MCF 10A (cell line): ENCODE results near the gene ASTL. TPM values are rescaled to one million over a fixed set of nuclear protein-coding genes. Genes with fewer than 3 reads are reported as not detected.

Experiments used
- BruUV-seq: library from RNA; stranded (reverse); fragments of 400-500 nt; replicated peaks from 2 replicates; lab custom pipeline; 2021; lab: Mats Ljungman, UMichigan
- CTCF ChIA-PET: fragments of 300-600 bp; sonication (Branson Sonifier 250); formaldehyde crosslinking; extraction: SDS; loops from one replicate; lab custom pipeline; 2021; ENCODE audit warnings: antibody characterized with exemption, inconsistent platforms; lab: Yijun Ruan, JAX
- POLR2A ChIA-PET: fragments of 300-600, 350-650 bp; sonication (Branson Sonifier 250); formaldehyde crosslinking; extraction: SDS; loops from one replicate; lab custom pipeline; 2020; ENCODE audit warnings: antibody characterized with exemption, inconsistent platforms; lab: Yijun Ruan, JAX
- DNase-seq: peaks from one replicate; pipeline ENCODE4 v3.0.0-alpha.2; 2018; ENCODE audit not compliant: unreplicated experiment
- H3K27ac Mint-ChIP-seq: one replicate; pipeline ENCODE4 v1.8.0; 2022; ENCODE audit warnings: mild to moderate bottlenecking, low read depth, mixed read lengths; ENCODE audit not compliant: unreplicated experiment
- H3K27me3 Mint-ChIP-seq: one replicate; pipeline ENCODE4 v1.8.0; 2022; ENCODE audit warnings: mixed read lengths; ENCODE audit not compliant: insufficient read depth, unreplicated experiment
- H3K36me3 Mint-ChIP-seq: one replicate; pipeline ENCODE4 v1.8.0; 2022; ENCODE audit warnings: mild to moderate bottlenecking, moderate library complexity, mixed read lengths; ENCODE audit not compliant: insufficient read depth, unreplicated experiment
- H3K4me1 Mint-ChIP-seq: one replicate; pipeline ENCODE4 v1.8.0; 2022; ENCODE audit warnings: mixed read lengths; ENCODE audit not compliant: insufficient read depth, unreplicated experiment
- H3K4me3 Mint-ChIP-seq: one replicate; pipeline ENCODE4 v1.8.0; 2022; ENCODE audit warnings: mild to moderate bottlenecking, moderate library complexity, mixed read lengths; ENCODE audit not compliant: unreplicated experiment
- H3K9me3 Mint-ChIP-seq: one replicate; pipeline ENCODE4 v1.8.0; 2022; ENCODE audit warnings: mixed read lengths; ENCODE audit not compliant: unreplicated experiment
- CTCF ChIP-seq: fragments of 200-600 bp; IDR thresholded peaks from one replicate; pipeline ENCODE4 v1.8.0; 2022; ENCODE audit warnings: antibody characterized with exemption, mild to moderate bottlenecking; ENCODE audit not compliant: unreplicated experiment
- intact Hi-C: fragments of 100-400 bp; cut with micrococcal nuclease; formaldehyde crosslinking; loops from 2 replicates; pipeline ENCODE4 v1.14.1; 2022
- total RNA-seq: library from RNA; stranded (reverse); gene quantifications from 2 replicates; pipeline ENCODE4 v1.2.3, GENCODE V29; 2022

ASTL gene
- total RNA-seq, 1 experiment from 2014 or later, result not detected

DNA sequence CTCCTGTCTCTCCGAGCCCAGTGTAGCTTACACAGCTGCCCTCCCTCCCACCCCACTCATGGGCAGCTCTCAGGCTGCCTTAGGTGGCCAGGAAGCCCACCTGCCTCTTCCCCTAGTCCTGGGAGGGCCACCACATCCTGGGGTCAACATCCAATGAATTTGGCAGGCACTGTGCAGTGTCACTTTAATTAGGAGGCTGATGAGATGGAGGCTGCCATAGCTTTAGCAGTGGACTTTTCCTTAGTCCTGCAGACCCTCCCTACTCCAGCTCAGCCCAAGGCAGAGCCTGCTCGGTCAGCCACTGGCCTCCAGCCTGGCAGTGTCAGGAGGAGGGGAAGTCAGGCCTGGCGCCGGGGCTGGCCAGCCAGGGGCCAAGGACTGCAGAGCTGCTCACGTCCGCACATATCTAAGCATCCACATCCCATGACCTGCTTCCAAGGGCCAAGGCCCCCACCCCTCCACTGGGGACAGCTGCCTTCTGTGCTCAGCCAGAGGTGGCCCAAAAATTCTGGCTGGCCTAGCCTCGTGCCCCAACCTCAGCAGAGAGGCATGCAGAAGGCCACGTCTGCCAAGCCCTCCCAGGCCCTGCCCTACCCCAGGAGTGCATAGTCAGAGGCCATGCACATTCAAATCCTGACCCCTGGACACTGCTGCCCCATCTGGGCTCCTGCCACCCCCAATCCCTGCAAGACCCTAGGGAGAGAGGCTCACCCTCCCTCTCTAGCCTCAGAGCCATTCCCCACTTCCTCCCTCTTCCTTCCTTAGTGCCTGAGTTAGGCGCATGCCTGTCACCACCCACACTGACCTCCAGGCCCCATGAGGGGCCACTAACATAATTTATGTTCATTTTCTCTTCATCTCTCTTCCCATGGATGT is 55.0 kb downstream of the ASTL start:
- H3K4me3 Mint-ChIP-seq, result no peak overlapping the region
- DNase-seq, result no peak
- H3K9me3 Mint-ChIP-seq, result no peaks in the 10 kb centered on the region
- H3K4me1 Mint-ChIP-seq, result no peaks in the 10 kb centered on the region
- no peak for TF ChIP-seq CTCF
- no peak overlapping the region for H3K27ac Mint-ChIP-seq
- ChIA-PET CTCF (interaction anchor here (0.5 to 0.7 kb wide), 2 partner anchors 10 to 61 kb away, joined by 3 read pairs; no protein-coding TSS in a partner anchor), POLR2A (no interaction called here)
- H3K27me3 Mint-ChIP-seq, result peaks cover 25% of the 10 kb centered on the region
- H3K36me3 Mint-ChIP-seq, result no peaks in the 10 kb centered on the region
- intact Hi-C loops, result no loop called here
- BruUV-seq, result no TSS peak

- BruUV-seq, result no TSS peak
- ChIA-PET CTCF (interaction anchor here (0.5 to 0.7 kb wide), 2 partner anchors 9 to 60 kb away, joined by 3 read pairs; no protein-coding TSS in a partner anchor), POLR2A (interaction anchor here (0.6 kb wide), 1 partner anchor 17 kb away, joined by 3 read pairs; no protein-coding TSS in a partner anchor)
- intact Hi-C loops, result no loop called here
- Mint-ChIP-seq H3K9me3 (no peaks in the 10 kb centered on the region), H3K4me1 (no peaks in the 10 kb centered on the region), H3K27ac (no peak overlapping the region), H3K27me3 (peaks cover 25% of the 10 kb centered on the region), H3K4me3 (no peak overlapping the region), H3K36me3 (no peaks in the 10 kb centered on the region)
- no peak for TF ChIP-seq CTCF
- DNase-seq, result no peak
Measured at GRCh38 chr2:96082211-96083063, 55.9 kb downstream of the ASTL start.

GRCh38 chr2:96081042-96081441 is 57.3 kb downstream of the ASTL start:
- no peak for TF ChIP-seq CTCF
- intact Hi-C loops, result no loop called here
- ChIA-PET POLR2A (no interaction called here), CTCF (no interaction called here)
- no peaks in the 10 kb centered on the region for H3K4me1 Mint-ChIP-seq
- H3K9me3 Mint-ChIP-seq, result peaks cover 3% of the 10 kb centered on the region
- H3K36me3 Mint-ChIP-seq, result no peaks in the 10 kb centered on the region
- DNase-seq, result no peak
- peaks cover 25% of the 10 kb centered on the region for H3K27me3 Mint-ChIP-seq
- no peak overlapping the region for H3K27ac Mint-ChIP-seq
- no peak overlapping the region for H3K4me3 Mint-ChIP-seq
- BruUV-seq, result no TSS peak

DNA sequence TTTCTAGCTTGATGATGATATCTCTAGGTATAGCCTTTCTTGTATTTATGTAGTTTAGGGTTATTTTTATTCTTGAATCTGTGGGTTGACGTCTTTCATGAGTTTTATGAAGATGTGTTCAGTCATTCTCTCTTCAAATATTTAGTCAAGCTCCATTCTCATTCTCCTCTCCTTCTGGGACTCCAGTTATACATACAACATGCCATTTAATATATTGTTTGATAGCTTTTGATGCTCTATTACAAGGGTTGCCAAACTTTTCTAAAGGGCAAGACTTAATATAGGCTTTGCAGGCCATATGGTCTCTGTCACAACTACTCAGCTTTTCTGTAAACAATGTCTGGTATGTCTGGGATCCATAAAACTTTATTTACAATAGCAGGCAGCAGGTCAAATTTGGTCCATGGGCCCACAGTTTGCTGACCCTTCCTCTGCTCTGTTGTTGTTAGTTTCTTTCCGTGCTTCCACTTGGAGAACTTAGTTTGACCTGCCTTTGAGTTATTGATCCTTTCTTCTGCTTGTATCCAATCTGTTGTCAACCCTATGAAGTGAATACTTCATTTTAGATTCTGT is 63.0 kb downstream of the ASTL start:
- CTCF ChIA-PET, result interaction anchor here (1.1 to 1.3 kb wide), 2 partner anchors 22 to 99 kb away, joined by 3 to 4 read pairs; no protein-coding TSS in a partner anchor
- H3K4me1 Mint-ChIP-seq, result no peaks in the 10 kb centered on the region
- H3K27me3 Mint-ChIP-seq, result peaks cover 12% of the 10 kb centered on the region
- no peak overlapping the region for H3K27ac Mint-ChIP-seq
- TF ChIP-seq CTCF, result no peak
- H3K36me3 Mint-ChIP-seq, result no peaks in the 10 kb centered on the region
- intact Hi-C loops, result no loop called here
- BruUV-seq, result no TSS peak
- DNase-seq, result no peak
- peaks cover 12% of the 10 kb centered on the region for H3K9me3 Mint-ChIP-seq
- no peak overlapping the region for H3K4me3 Mint-ChIP-seq
- POLR2A ChIA-PET, result no interaction called here
